SU-DHL-6 (cell line): ENCODE data around the gene RHOJ.
"Not testable (repeated sequence)": the region's sequence is repeated elsewhere in the genome, so short reads cannot be mapped to it uniquely, and the experiment has no call there.

Source experiments
- H2AFZ ChIP-seq: fragments of 200-600 bp; sonication (generic); 2 replicates; pipeline ENCODE4 v1.6.1; 2014; ENCODE audit warnings: low read depth, mild to moderate bottlenecking, moderate library complexity, mixed read lengths, antibody characterized with exemption, low read length; ENCODE audit not compliant: severe bottlenecking
- H3F3A ChIP-seq: fragments of 200-600 bp; shearing (Covaris generic); 2 replicates; pipeline ENCODE4 v1.6.0; 2016; ENCODE audit warnings: antibody characterized with exemption, mild to moderate bottlenecking; ENCODE audit not compliant: insufficient read depth
- H3K27ac ChIP-seq: fragments of 200-600 bp; sonication (generic); 2 replicates; pipeline ENCODE4 v1.5.1; 2016; ENCODE audit warnings: low read depth, mild to moderate bottlenecking, low read length, moderate library complexity, mixed read lengths
- H3K27me3 ChIP-seq: fragments of 200-600 bp; sonication (generic), shearing (Covaris generic); 2 replicates; pipeline ENCODE4 v1.6.0; 2014; ENCODE audit warnings: mild to moderate bottlenecking, low read length
- H3K36me3 ChIP-seq: fragments of 200-600 bp; sonication (generic); 2 replicates; pipeline ENCODE4 v1.6.1; 2014; ENCODE audit warnings: mild to moderate bottlenecking, low read length, mixed read lengths
- H3K4me2 ChIP-seq: fragments of 300-600, 200-600 bp; shearing (Covaris generic), sonication (generic); 2 replicates; pipeline ENCODE4 v1.6.0; 2014; ENCODE audit warnings: low read length, low read depth, mild to moderate bottlenecking; ENCODE audit not compliant: poor library complexity, severe bottlenecking
- H3K4me3 ChIP-seq: fragments of 200-600 bp; sonication (generic); 2 replicates; pipeline ENCODE4 v1.5.1; 2014; ENCODE audit warnings: antibody characterized with exemption, low read length, mild to moderate bottlenecking, mixed read lengths; ENCODE audit not compliant: insufficient read depth, poor library complexity, severe bottlenecking
- H3K79me2 ChIP-seq: fragments of 200-600 bp; sonication (generic); 2 replicates; pipeline ENCODE4 v1.6.1; 2014; ENCODE audit warnings: mild to moderate bottlenecking, low read length, moderate library complexity; ENCODE audit not compliant: insufficient read depth
- H3K9ac ChIP-seq: fragments of 200-600 bp; sonication (generic); 2 replicates; pipeline ENCODE4 v1.7.0; 2014; ENCODE audit warnings: mild to moderate bottlenecking, low read length
- H3K9me2 ChIP-seq: fragments of 200-600 bp; sonication (generic); replicated peaks from 2 replicates; pipeline ENCODE4 v1.6.1; 2014; ENCODE audit warnings: low read length; ENCODE audit not compliant: insufficient read depth
- H3K9me3 ChIP-seq: fragments of 200-600 bp; sonication (generic); 2 replicates; pipeline ENCODE4 v1.6.1; 2014; ENCODE audit warnings: low read length, mixed read lengths; ENCODE audit not compliant: insufficient read depth
- H4K20me1 ChIP-seq: fragments of 200-600 bp; sonication (generic); 2 replicates; pipeline ENCODE4 v1.6.1; 2014; ENCODE audit warnings: low read depth, mild to moderate bottlenecking, antibody characterized with exemption, low read length, moderate library complexity, mixed read lengths
- EZH2phosphoT487 ChIP-seq: fragments of 200-600 bp; sonication (generic), shearing (Covaris generic); conservative IDR thresholded peaks from 2 replicates; pipeline ENCODE4 v1.6.1; 2018; ENCODE audit warnings: mild to moderate bottlenecking, antibody characterized with exemption, low read length, moderate library complexity, mixed read lengths
- TF ChIP-seq, protein P1 (sequence below): fragments of 200-600 bp; sonication (generic); IDR thresholded peaks from one replicate; pipeline ENCODE4 v1.5.1; 2017; ENCODE audit warnings: antibody characterized with exemption, mild to moderate bottlenecking, low read length, moderate library complexity; ENCODE audit not compliant: insufficient read depth, poor library complexity, severe bottlenecking

Gene RHOJ

DNA sequence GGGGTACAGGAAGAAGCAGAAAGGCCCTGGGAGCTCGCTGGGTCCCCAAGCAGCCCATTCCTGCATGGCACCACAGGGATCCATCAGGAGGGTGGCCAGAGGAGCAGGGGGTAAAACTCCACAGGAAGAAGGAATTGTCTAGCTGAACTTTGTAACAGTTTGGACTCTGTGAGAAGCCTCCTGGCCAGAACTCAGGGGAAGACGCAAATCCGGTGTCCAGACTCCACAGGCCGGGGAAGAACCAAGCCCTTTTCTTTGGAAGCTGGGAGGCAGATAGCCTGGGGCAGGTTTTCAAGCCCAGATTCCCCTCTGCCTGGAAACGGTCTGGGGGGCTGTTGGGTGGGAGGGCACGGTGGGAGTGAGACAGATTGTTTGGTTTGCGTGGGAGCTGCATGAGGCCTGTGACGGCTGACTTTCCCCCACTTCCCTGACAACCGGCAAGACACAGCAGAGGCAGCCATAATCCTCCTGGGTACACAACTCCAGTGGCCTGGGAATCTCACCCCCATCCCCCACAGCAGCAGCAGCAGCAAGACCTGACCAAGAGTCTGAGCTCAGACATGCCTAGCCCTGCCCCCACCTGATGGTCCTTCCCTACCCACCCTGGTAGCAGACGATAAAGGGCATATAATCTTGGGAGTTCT is 97.8 kb downstream of the RHOJ start:
- Histone ChIP-seq H3K9ac (no peak overlapping the region), H3K4me3 (no peak overlapping the region), H3F3A (no peaks in the 10 kb centered on the region), H3K9me2 (no peaks in the 10 kb centered on the region), H3K27ac (no peak overlapping the region), H2AFZ (no peak overlapping the region), H3K9me3 (no peaks in the 10 kb centered on the region), H3K4me2 (no peak overlapping the region), H3K27me3 (no peaks in the 10 kb centered on the region), H3K36me3 (no peaks in the 10 kb centered on the region), H4K20me1 (no peaks in the 10 kb centered on the region), H3K79me2 (no peaks in the 10 kb centered on the region)
- TF ChIP-seq, protein P1, sequence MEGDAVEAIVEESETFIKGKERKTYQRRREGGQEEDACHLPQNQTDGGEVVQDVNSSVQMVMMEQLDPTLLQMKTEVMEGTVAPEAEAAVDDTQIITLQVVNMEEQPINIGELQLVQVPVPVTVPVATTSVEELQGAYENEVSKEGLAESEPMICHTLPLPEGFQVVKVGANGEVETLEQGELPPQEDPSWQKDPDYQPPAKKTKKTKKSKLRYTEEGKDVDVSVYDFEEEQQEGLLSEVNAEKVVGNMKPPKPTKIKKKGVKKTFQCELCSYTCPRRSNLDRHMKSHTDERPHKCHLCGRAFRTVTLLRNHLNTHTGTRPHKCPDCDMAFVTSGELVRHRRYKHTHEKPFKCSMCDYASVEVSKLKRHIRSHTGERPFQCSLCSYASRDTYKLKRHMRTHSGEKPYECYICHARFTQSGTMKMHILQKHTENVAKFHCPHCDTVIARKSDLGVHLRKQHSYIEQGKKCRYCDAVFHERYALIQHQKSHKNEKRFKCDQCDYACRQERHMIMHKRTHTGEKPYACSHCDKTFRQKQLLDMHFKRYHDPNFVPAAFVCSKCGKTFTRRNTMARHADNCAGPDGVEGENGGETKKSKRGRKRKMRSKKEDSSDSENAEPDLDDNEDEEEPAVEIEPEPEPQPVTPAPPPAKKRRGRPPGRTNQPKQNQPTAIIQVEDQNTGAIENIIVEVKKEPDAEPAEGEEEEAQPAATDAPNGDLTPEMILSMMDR: no peak
- TF ChIP-seq EZH2phosphoT487: no peak

DNA sequence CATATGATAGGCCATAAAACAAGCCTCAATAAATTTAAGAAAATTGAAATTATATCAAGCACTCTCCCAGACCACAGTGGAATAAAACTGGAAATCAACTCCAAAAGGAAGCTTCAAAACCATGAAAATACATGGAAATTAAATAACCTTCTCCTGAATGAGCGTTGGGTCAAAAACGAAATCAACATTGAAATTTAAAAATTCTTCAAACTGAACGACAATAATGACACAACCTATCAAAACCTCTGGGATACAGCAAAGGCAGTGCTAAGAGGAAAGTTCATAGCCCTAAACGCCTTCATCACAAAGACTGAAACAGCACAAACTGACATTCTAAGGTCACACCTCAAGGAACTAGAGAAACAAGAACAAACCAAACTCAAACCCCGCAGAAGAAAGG is 100.2 kb downstream of the RHOJ start:
- not testable (repeated sequence) for H3K9me2 ChIP-seq, H3K27ac ChIP-seq, H3K27me3 ChIP-seq, H3K9ac ChIP-seq, H4K20me1 ChIP-seq, H3K4me3 ChIP-seq, H3K9me3 ChIP-seq, H3F3A ChIP-seq, H3K4me2 ChIP-seq, H3K36me3 ChIP-seq, H3K79me2 ChIP-seq, H2AFZ ChIP-seq

DNA sequence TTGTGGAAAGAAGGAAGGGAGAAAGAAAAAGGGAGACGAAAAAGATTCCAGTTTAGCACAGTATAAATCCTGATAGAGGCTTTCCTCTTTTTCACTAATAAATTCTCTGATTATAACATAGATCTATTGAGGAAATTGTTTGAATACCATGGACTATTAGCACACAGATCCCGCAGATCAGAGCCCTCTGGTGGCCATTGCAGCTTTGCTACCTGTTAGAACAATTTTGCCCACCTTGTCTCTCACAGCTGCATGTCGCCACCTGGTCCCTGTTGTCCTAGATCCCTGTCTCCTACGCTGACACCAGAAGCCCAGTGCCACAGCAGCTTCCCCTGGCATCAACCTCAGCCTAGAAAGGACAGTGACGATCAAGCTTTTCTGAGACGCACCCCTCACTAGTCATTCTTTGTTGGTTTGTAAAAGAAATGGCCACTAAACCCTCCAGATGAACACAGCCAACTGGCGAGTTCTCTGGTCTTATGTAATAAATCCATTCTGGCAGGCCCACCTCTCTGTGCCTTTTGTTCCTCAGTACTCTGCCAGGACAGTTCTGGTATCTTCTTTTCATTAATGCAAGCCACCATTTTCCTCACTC is 104.6 kb downstream of the RHOJ start:
- Histone ChIP-seq H3K4me2 (no peak overlapping the region), H3K9me3 (no peaks in the 10 kb centered on the region), H2AFZ (no peak overlapping the region), H3K27ac (no peak overlapping the region), H4K20me1 (no peaks in the 10 kb centered on the region), H3F3A (no peaks in the 10 kb centered on the region), H3K27me3 (no peaks in the 10 kb centered on the region), H3K36me3 (no peaks in the 10 kb centered on the region), H3K79me2 (no peaks in the 10 kb centered on the region), H3K9me2 (no peaks in the 10 kb centered on the region), H3K4me3 (no peak overlapping the region), H3K9ac (no peak overlapping the region)
- no peak for TF ChIP-seq EZH2phosphoT487
- TF ChIP-seq, protein P1: peak; percentile 61

DNA sequence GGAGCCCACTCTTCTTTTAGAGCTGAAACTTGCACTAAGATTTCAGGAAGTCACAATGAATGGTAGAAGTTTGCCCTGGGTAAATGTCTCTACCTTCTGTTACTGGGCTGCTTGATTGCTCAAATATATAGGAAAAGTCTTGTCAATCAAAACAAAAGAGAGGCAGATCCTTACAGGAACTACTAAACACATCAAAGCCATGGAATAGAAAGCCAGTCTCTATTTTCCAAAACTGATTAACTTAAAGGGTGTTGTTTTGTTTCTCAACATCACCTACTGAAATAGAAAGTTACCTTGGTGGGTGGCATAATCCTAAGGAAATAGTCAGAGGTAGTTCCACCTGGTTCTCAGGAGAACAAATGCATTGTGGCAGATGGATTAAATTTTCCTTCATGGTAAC is 114.6 kb downstream of the RHOJ start, which contains the start of gene GPHB5:
GPHB5 (minus strand) TSS at position 101 of the 400 bp plus-strand sequence. CDS start 1,086 bp downstream, outside the sequence.
- H3K9me3 ChIP-seq: no peaks in the 10 kb centered on the region
- TF ChIP-seq EZH2phosphoT487: no peak
- TF ChIP-seq, protein P1: no peak

More for the DNA sequence above, 114.6 kb downstream of the RHOJ start, which contains the start of gene GPHB5:
- Histone ChIP-seq H3K4me2 (no peak within 1 kb of the TSS), H3K27me3 (no peaks in the 10 kb centered on the region), H3K9me2 (no peaks in the 10 kb centered on the region), H4K20me1 (no peaks in the 10 kb centered on the region), H3K27ac (no peak within 1 kb of the TSS), H3K9ac (no peak within 1 kb of the TSS), H3K79me2 (no peaks in the 10 kb centered on the region), H2AFZ (no peak within 1 kb of the TSS), H3F3A (no peaks in the 10 kb centered on the region), H3K36me3 (no peaks in the 10 kb centered on the region), H3K4me3 (no peak within 1 kb of the TSS)
